Astrocyte (in vitro differentiated cells and primary cell): Measurements from ENCODE around the gene AQP5. TPM values are rescaled to one million over a fixed set of nuclear protein-coding genes. Genes with fewer than 3 reads are reported as not detected.

Experiments used
- DNase-seq: peaks from one replicate; pipeline ENCODE4 v3.0.0-alpha.2; 2010; ENCODE audit warnings: low read depth
- FAIRE-seq: peaks from 2 replicates; lab custom pipeline; 2011; peaks lifted over from hg19 to GRCh38; lab: Jason Lieb, UNC
- H2AFZ ChIP-seq: 2 replicates; pipeline ENCODE4 v1.6.0; 2012; ENCODE audit warnings: low read depth, low read length, inconsistent platforms
- H3K27ac ChIP-seq: 2 replicates; pipeline ENCODE4 v1.5.1; 2011; ENCODE audit warnings: low read depth, low read length, inconsistent platforms
- H3K27me3 ChIP-seq: 2 replicates; pipeline ENCODE4 v1.6.0; 2011; ENCODE audit warnings: low read length, inconsistent platforms; ENCODE audit not compliant: insufficient read depth
- H3K36me3 ChIP-seq: 2 replicates; pipeline ENCODE4 v1.5.1; 2011; ENCODE audit warnings: low read length, inconsistent platforms; ENCODE audit not compliant: insufficient read depth
- H3K4me1 ChIP-seq: 2 replicates; pipeline ENCODE4 v1.5.1; 2011; ENCODE audit warnings: low read length, inconsistent platforms; ENCODE audit not compliant: insufficient read depth
- H3K4me2 ChIP-seq: 2 replicates; pipeline ENCODE4 v1.6.0; 2012; ENCODE audit warnings: low read length, inconsistent platforms
- H3K4me3 ChIP-seq: 2 replicates; pipeline ENCODE4 v1.5.1; 2011; ENCODE audit warnings: low read depth, mild to moderate bottlenecking, low read length, inconsistent platforms; ENCODE audit not compliant: insufficient read depth
- H3K79me2 ChIP-seq: 2 replicates; pipeline ENCODE4 v1.6.0; 2012; ENCODE audit warnings: mild to moderate bottlenecking, low read length, inconsistent platforms; ENCODE audit not compliant: insufficient read depth
- H3K9ac ChIP-seq: 2 replicates; pipeline ENCODE4 v1.6.0; 2012; ENCODE audit warnings: mild to moderate bottlenecking, low read length, inconsistent platforms
- H3K9me3 ChIP-seq: 2 replicates; pipeline ENCODE4 v1.5.1; 2012; ENCODE audit warnings: low read depth, mild to moderate bottlenecking, low read length, inconsistent platforms; ENCODE audit not compliant: insufficient read depth
- H4K20me1 ChIP-seq: 2 replicates; pipeline ENCODE4 v1.6.0; 2012; ENCODE audit warnings: low read length, inconsistent platforms; ENCODE audit not compliant: insufficient read depth
- H3K27ac Mint-ChIP-seq: one replicate; pipeline ENCODE4 v1.8.0; 2021; ENCODE audit warnings: mild to moderate bottlenecking, mixed read lengths; ENCODE audit not compliant: unreplicated experiment
- H3K27me3 Mint-ChIP-seq: one replicate; pipeline ENCODE4 v1.8.0; 2021; ENCODE audit warnings: low read depth, mixed read lengths; ENCODE audit not compliant: unreplicated experiment
- H3K36me3 Mint-ChIP-seq: one replicate; pipeline ENCODE4 v1.8.0; 2021; ENCODE audit warnings: low read depth, mixed read lengths; ENCODE audit not compliant: unreplicated experiment
- H3K4me1 Mint-ChIP-seq: one replicate; pipeline ENCODE4 v1.8.0; 2021; ENCODE audit warnings: low read depth, mixed read lengths; ENCODE audit not compliant: unreplicated experiment
- H3K4me3 Mint-ChIP-seq: one replicate; pipeline ENCODE4 v1.8.0; 2021; ENCODE audit warnings: mild to moderate bottlenecking, moderate library complexity, mixed read lengths; ENCODE audit not compliant: unreplicated experiment
- H3K9me3 Mint-ChIP-seq: one replicate; pipeline ENCODE4 v1.8.0; 2021; ENCODE audit warnings: mild to moderate bottlenecking, mixed read lengths; ENCODE audit not compliant: unreplicated experiment
- EZH2 ChIP-seq: IDR thresholded peaks from 2 replicates; pipeline ENCODE4 v1.6.1; 2012; ENCODE audit warnings: mild to moderate bottlenecking, low read length, inconsistent platforms; ENCODE audit not compliant: insufficient read depth
- total RNA-seq: library from RNA; stranded (reverse); gene quantifications from 2 replicates; pipeline ENCODE4 v1.2.1, GENCODE V29; 2021
- TF ChIP-seq, protein P1 (sequence below): IDR thresholded peaks from 2 replicates; pipeline ENCODE4 v1.5.1; 2011; ENCODE audit warnings: low read depth, mild to moderate bottlenecking, inconsistent platforms, low read length, moderate library complexity; ENCODE audit not compliant: insufficient read depth

The AQP5 gene
- total RNA-seq, 1 donor from 2014 or later = not detected

DNA sequence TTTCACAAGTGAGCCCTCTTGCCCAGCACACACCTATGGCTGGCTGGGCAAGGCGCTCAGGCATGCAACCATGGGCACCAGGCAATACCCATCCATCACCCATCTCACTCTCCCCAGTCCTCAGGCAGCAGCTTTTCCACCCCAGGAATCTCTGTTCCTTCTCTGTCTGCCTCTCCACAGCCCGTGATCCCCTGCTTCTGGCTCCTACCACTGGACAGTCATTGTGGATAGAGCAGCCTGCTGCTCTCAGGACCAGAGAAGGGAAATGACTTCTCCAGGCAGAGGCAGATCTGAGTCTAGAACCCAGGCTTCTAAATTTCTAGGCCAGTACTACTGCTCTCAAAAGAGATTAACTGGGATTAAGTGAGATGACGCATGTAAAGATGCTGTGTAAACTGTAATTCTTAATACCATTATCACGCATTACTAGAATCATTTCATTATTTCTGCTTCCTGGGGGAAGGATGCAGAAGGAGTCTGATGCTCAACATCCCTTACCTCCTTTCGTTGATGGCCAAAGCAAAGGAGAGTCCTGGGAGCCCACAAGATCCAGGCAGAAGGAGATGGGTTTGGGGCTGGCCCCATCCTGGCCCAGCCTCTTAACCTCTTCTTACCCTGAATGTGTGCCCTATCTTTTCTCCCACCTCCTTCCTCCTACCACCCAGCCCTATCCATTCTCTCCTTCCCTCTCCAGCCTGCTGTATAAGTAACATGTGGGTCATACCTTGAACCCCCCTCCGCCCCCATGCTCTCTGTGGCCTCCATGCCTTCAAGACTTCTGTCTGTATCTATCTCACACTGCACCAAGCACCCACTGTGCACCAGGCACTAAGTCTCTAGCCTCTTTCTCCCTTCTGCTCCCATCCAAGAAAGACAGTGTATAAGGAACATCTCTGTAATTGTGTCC is 4.8 kb upstream of the AQP5 start:
- TF ChIP-seq, protein P1, sequence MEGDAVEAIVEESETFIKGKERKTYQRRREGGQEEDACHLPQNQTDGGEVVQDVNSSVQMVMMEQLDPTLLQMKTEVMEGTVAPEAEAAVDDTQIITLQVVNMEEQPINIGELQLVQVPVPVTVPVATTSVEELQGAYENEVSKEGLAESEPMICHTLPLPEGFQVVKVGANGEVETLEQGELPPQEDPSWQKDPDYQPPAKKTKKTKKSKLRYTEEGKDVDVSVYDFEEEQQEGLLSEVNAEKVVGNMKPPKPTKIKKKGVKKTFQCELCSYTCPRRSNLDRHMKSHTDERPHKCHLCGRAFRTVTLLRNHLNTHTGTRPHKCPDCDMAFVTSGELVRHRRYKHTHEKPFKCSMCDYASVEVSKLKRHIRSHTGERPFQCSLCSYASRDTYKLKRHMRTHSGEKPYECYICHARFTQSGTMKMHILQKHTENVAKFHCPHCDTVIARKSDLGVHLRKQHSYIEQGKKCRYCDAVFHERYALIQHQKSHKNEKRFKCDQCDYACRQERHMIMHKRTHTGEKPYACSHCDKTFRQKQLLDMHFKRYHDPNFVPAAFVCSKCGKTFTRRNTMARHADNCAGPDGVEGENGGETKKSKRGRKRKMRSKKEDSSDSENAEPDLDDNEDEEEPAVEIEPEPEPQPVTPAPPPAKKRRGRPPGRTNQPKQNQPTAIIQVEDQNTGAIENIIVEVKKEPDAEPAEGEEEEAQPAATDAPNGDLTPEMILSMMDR = no peak
- no peak for TF ChIP-seq EZH2
- H2AFZ ChIP-seq = no peak overlapping the region
- no peak for FAIRE-seq
- H3K36me3 ChIP-seq = no peaks in the 10 kb centered on the region
- H3K4me1 ChIP-seq = peaks cover 8% of the 10 kb centered on the region
- H3K4me3 Mint-ChIP-seq = no peak overlapping the region
- no peak overlapping the region for H3K4me2 ChIP-seq
- no peaks in the 10 kb centered on the region for H3K79me2 ChIP-seq
- H3K9ac ChIP-seq = no peak overlapping the region
- DNase-seq = no peak
- no peak overlapping the region for H3K27ac ChIP-seq
- H3K4me1 Mint-ChIP-seq = peaks cover 11% of the 10 kb centered on the region
- H3K27me3 ChIP-seq = peaks cover 51% of the 10 kb centered on the region
- H3K36me3 Mint-ChIP-seq = peaks cover 9% of the 10 kb centered on the region
- H3K9me3 Mint-ChIP-seq = peaks cover 2% of the 10 kb centered on the region
- H3K4me3 ChIP-seq = no peak overlapping the region
- no peak overlapping the region for H3K27ac Mint-ChIP-seq
- H3K27me3 Mint-ChIP-seq = peaks cover 63% of the 10 kb centered on the region
- no peaks in the 10 kb centered on the region for H3K9me3 ChIP-seq
- H4K20me1 ChIP-seq = peaks cover 4% of the 10 kb centered on the region

DNA sequence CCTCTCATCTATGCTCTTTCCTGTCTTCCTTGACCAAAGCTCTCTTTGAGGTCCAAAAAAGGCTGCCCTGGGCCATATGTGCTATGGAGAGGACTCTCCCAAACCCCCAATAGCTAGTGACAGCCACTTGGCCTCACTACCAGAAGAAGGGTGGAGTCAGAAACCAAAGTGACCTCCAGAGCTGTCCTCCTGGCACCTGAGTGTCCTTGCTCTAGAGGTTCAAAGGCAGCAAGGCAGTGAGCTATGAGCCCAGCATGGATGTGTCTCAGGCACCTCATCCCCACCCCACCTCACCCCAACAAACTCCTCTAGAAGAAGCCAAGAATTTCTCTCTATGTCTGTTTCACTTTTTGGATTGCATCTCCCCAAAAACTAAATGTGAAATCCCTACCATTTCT is 4.1 kb upstream of the AQP5 start:
- DNase-seq (no peak), FAIRE-seq (no peak)
- peaks cover 58% of the 10 kb centered on the region for H3K27me3 Mint-ChIP-seq
- H3K27ac Mint-ChIP-seq = no peak overlapping the region
- TF ChIP-seq, protein P1 = no peak
- TF ChIP-seq EZH2 = no peak
- H3K9ac ChIP-seq = no peak overlapping the region
- no peak overlapping the region for H3K27ac ChIP-seq
- peaks cover 4% of the 10 kb centered on the region for H4K20me1 ChIP-seq
- H3K36me3 ChIP-seq = no peaks in the 10 kb centered on the region
- peaks cover 11% of the 10 kb centered on the region for H3K4me1 Mint-ChIP-seq
- peaks cover 8% of the 10 kb centered on the region for H3K4me1 ChIP-seq
- no peak overlapping the region for H3K4me3 ChIP-seq
- H3K9me3 ChIP-seq = no peaks in the 10 kb centered on the region
- no peak overlapping the region for H2AFZ ChIP-seq
- H3K36me3 Mint-ChIP-seq = peaks cover 9% of the 10 kb centered on the region
- H3K4me3 Mint-ChIP-seq = no peak overlapping the region
- H3K4me2 ChIP-seq = no peak overlapping the region
- peaks cover 2% of the 10 kb centered on the region for H3K9me3 Mint-ChIP-seq
- H3K79me2 ChIP-seq = no peaks in the 10 kb centered on the region
- H3K27me3 ChIP-seq = peaks cover 51% of the 10 kb centered on the region
